HG03354 (cell line): ENCODE measurements around the gene EEIG1.
A peak's percentile ranks its signal among the peaks of the same experiment; 100 is the strongest.

ENCODE experiments used
- ATAC-seq: cut with Tn5 transposase; IDR thresholded peaks from one replicate; pipeline ENCODE4 v1.9.1; 2021; ENCODE audit warnings: mild to moderate bottlenecking; ENCODE audit not compliant: unreplicated experiment, poor library complexity, severe bottlenecking

The EEIG1 gene

DNA sequence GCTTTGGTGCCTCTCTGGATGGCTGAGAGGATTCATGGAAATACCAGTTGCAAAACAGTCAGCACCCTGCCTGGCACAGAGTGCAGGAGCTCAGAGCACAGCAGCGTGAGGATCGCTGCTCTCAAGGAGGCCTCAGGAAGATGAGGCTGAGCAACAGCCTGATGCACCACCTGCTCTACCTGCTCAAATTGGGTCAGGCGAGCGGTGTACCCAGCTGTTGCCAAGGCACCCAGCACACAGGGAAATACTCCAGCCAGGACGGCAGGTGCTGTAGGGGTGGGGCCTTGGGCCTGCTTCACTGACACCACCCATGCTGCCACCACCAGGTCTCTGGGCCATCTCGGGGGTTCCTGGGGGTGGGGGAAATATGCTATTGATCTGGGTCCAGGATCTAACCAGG is 4.3 kb downstream of the EEIG1 start:
- no peak for ATAC-seq

DNA sequence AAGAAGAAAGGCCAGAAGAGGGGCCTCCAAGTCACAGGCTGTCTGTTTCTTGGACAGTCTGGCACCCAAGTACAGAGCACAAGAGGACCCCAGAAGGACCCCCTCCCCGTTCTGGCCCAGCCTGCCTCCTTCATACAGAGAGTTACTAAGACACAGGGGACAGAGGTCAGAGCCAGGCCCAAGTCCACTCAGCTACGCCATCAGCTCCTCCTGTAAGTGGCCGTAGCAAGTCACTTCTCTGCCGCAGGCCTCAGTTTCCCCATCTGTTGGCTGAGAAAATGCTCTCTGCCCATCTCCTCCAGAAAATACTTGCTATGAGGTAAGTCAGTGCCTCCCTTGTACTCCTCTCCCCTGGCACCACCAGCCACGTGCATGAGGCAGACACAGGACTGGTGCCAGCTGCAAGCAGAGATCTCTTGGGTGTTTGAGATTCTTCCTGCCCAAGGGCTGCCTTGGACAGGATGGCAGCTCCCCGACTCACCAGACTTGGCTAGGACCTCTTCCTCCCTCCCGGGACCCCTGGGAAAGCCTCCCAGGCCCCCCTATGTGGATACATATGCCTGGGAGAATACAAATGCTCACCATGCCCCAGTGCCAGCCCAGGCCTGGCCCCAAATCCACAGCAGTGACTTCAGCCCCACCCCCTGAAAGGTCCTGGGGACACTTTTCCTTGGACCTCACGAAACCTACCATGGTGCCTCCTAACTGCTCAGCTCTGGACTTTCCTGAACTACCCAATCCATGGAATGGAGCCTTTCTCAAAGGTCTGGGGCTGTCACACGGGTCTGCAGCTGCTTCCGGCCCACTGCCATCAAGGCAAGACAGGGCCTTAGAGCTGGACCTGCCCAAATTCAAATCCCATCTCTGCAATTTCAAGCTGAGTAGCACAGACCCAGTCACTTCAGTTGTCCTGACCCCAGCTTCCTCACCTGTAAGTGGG is 5.1 kb downstream of the EEIG1 start:
- no peak for ATAC-seq

DNA sequence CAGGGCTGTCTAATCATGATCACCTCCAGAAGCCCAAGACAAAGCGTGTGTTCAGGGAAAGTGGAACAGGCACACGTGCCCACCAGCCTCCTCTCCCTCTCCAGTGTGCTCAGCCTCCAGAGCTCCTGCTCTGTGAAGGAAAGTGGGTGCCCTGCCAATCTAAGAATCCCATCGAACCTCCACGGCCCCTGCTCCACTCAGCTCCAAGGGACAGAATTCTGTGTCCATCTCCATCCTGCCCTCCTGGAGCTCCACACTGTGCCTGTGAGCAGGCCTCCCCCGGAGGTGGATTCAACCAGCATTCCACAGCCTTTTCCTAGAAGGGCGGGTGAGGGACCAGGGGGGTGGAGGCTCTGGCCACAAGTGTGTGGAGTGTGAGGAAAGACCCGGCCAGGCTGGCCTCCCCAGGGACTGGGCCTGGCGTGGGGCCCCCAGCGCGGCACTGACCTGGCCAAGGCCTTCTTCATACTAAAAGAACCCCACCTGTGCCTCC is 6.0 kb downstream of the EEIG1 start:
- no peak for ATAC-seq

DNA sequence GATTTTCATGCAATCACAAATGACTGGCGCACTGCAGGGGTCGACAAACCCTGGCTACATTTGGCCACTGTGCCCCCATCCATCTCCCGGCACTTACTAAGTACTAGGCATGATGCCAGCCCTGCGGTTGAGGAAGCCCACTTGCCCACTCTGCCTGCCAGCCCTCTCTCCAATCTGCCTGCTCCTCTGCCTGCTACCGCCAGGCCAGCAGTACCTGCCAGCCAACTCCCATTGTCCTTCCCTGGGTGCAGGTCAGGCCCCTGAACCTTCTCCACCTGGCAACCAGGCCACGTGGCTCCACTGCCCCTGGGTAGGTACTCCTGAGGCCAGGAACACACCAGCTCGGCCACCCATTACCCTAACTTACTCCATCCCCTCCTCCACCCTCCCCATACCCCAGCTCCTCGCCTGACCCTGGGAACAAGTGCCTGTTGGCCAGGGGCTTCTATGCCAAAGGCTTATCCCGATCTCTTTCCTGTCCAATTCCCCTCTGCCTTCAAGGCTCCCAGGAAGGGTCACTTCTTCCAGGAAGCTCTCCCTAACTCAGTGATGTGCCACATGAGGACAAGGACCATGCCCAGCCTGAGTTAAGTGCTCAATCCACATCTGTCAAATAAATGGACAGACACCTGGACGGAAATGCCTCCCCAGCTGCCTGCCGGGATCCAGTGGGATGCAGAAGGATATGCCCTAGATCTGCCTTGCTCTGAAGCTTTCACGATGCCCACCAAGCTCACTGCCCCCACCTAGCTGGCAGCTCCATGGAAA is 6.6 kb downstream of the EEIG1 start:
- no peak for ATAC-seq

DNA sequence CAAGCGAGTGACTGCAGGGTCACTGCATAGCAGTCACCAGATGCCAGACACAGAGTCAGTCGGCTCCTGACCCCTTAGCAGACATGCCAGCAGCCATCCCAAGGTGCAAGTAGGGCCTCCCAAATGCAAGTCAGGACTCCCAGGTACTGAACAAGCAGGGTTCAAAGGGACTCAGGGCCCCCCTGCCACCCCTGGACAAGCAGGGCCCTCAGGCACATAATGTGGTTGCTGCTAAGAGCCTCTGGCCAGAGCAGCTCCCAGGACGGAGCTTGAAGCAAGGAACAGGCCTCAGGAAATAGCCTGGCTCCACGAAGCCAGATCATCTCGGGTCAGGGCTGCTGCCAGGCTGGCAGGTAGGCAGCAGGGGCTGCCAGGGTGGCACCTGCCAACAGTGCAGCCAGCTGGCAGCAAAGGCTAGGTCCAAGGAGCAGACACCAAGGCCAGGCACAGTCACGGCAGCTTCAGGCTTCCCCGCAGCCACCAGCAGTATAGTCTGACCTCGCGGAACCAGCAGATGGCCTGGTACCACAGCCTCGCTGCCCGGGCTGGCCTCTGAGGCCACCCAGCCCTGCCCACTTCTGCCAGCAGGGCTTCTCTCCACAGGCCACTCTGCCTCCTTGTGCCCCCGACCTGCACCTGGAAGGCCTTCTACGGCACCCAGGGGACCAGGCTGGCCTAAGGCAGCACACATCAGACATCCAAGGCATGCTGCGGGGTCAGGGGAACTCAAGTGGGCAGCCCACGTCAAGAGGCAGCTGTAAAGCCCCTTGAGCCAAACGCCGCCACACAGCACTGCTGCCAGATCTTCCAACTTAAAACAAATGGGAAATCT is 7.4 kb downstream of the EEIG1 start:
- ATAC-seq = no peak

DNA sequence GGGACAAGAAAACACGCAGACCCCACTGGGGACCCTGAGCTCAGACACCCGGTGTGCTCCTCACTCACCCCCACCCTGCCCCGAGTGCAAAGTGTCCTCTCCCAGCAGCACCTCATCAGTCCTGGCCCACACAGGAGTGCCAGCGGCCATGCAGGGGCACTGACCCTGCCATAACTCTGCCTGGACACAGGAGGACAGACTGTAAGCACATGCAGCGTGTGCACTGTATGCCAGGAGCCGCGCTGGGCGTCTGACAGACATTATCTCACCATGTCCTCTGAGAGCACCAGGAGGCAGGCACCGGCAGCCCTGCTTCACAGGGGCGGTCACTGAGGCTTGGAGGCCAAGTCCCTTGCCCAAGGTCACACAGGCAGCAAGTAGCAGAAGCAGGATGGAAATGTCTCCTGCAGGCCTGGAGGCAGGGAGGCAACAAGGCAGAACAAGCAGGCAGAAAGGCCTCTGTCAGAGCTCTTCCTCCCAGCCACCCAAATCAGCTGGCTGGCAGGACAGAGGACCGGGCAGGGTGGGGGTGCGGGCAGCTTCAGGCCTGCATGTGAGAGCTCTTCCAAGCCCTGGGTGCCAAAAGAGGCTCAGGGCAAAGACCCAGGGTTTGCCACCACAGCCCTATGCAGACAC is 8.4 kb downstream of the EEIG1 start:
- ATAC-seq = no peak

DNA sequence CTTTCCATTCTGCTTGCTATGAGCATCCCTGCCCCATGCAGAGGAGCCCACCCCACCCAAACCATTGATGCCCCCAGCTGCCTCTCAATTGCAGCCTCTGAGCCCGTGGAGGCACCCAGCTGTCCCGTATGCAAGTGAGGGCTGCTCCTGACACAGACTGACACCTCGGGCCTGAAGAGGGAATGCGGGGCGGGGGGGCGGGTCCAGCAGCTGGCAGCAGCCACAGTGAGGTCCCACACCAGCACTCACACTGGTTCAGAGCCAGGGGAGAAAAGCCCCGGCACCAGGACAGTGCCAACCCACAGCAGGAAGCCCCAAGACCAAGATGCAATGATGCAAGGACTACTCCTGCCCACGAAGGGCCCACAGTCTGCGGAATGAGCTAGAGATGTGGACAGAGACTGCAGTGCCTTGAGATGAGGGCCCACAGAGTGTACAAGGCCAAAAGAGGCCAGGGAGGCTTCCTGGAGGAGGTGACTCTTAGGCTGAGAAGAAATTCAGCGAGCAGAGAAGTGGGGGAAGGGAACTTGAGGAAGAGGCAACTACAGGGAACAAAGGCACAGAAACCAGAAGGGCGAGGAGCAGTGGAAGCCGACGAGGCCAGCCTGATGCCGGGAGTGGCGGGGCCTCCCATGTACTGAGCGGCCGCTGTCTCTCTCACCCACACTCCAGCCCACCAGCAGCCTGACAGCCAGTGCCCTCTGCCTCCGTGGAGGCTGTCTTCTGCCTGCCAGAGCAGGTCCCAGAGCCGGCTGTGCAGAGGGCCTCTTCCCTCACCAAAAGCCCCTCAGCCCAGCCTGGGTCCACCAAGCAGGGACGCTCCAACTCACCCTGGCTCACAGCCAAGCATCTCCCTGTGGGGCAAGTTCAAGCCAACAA is 9.2 kb downstream of the EEIG1 start:
- ATAC-seq = no peak

DNA sequence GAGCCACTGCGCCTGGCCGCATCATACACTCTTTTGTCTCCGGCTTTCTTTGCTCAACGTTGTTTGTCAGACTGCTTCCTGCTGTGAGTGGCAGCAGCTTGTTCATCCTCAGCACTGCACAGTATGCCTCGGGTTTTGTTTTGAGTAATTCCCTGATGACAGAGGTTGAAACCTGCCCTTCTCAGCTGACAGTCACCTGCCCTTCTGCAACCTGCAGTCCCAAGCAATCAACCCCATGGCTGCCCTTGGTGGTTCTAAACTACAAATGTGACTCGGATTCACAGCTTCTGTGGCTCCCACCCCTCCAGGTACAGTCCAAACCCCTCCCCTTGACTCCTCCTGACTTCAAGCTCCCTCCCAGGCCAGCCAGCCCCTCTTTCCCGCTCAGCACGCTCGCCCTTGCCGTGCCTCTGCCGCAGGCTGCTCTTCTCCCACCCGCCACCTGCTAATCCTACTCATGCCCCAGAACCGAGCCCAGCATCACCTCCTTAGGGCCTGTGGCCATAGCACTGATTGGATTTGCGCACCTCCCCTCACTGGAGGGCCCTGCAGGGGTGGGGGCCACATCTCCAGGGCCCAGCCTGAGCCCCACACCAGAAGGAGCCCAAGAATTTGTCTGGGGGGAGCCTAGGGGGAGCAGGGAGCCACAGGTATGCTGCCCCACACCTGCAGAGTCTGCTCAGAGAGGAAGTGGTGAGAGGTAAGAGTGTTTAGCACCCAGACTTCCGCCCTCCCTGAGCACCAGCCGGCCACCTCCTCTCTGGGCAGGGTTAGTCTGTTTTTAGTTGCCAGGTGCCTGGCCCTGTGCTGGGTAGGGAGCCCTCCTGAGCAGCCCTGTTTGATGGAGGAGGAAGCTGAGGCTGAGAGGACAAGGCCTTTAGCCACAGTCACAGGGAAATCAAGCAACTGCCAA is 10.1 kb downstream of the EEIG1 start:
- ATAC-seq = peak; percentile 84

DNA sequence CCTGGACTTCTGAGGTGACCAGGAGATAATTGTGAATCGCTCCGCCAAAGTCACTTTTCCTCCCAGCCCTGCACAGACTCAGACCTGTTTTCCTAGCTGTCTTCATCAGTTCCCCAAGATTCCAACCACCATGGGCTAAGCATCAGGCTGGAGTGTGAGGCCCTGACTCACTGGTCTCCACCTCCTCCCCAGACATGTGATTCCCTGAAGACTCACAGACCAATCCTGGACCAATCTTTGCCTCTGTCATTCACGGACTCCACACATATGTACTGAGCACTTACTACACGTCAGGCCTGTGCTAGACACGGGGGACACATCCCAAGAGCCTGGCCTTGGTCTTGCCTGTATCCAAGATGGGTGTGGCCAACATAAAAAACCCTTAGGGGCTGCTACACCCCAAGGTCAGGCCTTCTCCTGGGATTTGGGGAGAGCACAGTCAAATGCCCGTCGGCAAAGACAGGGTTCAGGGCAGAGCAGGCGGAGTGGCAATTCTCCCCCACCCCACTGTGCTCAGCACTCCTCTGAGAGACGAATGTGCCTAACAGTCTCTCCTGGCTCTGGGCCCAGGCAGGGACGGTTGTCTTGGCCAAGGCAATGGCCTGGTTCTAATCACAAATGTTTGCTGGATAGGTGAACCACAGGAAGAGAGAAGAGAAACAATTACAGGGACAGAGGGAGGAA is 11.9 kb downstream of the EEIG1 start:
- ATAC-seq = no peak

DNA sequence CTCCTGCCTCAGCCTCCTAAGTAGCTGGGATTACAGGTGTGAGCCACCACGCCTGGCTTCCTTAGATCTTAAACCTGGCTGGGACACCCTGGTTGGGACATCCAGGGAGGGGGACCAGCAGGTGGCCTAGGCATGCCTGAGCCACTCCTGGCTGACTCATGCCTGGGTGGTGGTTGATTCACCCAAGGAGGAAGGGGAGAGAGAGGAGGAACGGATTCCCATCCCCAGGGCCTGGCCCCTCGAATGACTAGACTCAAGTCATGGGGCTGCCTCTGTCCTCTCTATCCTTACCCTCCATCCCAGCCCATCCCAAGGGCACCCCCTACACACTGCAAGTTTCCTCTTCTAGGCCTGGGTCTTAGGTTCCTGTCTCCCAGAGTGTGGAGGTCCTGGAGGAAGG is 12.7 kb downstream of the EEIG1 start:
- ATAC-seq = no peak

DNA sequence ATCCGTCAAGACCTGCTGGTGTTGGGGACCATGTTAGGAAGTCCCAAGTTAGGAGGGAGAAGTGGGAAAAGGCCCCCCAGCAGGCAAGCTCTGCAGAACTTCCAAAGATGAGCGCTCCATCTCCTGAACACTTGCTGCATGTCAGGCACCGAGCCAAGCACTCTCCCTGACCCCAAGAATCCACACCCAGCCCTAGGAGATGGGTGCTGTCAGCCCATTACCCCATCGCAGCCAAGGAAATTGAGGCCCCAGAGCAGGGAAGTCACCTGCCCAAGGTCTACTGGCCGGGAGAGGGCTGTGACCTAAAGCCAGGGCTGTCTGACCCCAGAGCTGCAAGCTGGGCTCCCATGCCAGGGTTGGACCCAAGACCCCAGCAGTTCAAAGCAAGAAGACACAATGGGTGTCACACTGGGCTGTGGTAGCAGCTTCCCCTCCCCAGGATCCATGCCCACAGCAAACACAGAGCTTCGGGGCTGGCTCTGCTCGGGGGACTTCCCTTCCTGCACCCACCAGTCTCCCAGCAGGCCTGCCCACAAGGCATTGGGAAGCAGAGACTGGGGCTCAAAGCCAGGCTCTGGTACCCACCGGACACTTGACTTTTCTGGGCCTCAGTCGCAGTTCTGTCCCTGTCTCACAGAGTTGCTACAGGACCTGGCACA is 13.5 kb downstream of the EEIG1 start:
- ATAC-seq = no peak

DNA sequence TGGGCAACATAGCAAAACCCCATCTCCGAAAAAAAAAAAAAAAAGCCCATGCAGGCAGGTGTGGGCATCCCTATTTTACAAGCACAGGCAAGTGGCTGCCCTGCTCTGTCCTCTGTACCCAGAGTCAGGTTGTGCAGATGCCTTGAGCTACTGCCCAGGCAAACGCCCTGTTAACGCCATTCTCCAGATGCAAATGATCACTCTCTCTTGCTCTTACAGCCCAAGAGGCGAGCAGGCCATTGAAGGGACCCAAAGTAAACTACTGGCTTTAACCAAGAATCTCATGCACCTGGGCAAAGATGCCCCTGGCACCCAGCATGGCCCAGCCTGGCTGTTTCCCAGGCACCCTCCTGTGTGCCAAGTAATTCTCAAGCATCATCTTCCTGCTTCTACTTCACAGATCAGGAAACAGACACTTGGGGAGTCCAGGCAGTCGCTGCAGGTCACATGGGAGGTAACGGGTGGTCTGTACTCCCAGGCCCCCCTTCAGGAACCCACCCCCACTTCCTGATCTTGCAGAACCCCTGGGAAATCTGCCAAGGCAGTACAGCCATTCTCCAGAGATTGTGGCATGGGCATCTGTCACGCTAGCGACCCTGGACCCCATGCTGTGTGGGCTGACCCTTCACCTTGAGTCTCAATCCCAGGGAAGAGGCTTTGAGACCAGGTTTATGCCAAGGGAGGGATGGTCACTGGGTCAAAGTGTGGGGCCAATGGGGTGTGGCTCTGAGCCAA is 14.2 kb downstream of the EEIG1 start:
- ATAC-seq = no peak

DNA sequence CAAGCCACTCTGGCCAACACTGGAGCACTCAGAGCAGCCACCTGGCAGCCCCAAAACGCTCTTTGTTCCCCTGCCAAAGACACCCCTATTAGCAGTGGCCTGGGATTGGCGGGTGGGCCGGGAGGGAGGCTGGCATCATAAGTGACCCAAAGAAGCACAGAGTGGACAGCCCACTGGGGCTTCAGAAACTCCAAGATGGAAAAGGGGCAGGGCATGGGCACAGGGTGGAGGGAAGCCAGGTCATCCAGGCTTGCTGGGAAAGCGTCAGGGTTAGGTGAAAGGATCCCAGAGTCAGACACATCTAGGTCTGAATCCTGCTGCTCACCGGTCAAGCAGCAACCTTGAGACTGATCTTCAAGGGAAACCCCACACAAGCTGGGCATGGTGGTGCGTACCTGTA is 14.8 kb downstream of the EEIG1 start:
- no peak for ATAC-seq

DNA sequence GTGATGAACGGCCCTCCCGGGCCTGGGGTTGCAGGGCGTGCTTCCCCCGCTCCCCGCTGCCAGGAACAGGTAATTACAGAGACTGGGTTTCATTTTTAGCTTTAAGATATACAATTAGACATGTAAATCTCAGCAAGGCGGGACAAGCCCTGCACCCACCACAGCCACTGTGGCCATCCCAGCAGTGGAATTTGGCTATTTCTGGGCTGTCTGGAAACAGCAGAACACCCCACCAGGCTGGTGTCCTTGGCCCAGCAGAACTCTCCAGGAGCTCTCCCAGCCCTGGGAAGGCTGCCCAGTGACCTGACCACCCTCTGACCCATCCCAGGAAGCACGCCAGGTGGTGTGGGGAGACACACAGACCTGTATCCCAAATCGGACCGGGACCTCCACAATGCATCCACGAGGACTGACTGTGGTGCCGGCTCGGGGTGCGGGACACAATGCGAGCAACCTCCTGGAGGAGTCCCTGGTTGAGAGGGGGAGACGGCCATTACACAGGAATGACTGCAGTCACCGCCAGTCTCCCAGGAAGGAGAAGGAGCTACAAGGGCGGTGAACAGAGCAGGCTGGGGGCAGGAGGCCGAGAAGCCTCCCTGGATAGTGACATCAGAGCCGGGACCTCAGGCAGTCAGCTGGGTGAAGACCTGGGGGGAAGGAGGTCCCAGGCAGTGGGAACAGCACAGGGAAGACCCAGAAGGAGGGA is 17.3 kb downstream of the EEIG1 start:
- ATAC-seq = no peak

DNA sequence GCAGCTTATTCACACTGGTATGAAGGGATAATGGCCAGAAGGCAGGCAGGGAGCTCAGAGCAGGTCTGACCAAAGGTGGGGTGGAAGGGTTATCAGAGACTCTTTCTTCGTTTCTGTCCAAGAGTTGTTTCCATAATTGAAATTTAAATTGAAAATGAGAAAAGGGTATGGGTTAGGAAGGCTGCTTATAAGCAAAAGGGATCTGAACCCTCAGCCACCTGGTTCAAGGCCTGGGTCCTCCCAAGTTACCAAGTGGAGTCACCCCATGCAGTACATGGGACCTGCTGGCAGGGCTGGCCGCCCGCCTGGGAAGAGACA is 17.8 kb downstream of the EEIG1 start:
- no peak for ATAC-seq

DNA sequence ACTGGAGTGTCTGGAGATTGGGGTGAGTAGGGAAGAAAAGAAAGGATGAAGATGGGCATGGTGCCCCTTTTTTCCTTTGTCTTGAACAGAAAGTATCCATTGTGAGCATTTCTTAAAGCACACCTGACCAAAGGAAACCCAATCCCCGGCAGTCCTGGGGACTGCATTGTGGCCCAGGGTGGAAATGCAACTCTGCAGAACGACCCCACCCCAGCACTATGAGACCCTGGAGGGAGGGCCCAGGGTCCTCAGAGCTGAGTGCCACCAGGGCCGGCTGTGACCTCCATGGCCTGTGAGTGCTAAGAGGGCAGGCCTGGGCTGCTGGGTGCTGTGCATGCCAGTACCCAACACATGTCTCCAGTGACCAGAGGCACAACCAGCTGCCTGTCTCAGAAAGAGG is 18.5 kb downstream of the EEIG1 start:
- ATAC-seq = no peak
